ENCODE results near the gene ILKAP.

DNA sequence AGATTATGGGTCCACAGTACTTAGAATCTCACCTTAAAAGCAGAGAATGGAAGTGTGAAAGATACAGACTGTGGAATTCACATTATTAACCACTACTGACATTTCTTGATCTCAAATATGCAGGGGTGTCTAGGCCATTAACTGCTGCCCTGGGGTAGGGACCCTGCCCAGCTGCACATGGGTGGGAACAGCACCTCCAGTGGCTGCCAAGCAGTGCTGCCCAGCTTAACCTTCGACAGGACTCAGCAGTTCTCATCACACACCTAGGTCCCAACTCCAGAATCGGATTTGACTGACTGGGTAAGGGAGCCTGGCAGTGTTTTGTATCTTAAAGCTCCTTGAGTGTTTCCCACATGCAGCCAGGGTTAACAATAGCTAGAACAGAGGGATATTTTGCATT is 29.8 kb downstream of the ILKAP start:
- no peak for TF ChIP-seq TAF1 (IDR thresholded peaks at IDR 0.05; ENCODE audit: low read depth)
- TF ChIP-seq, protein P1, sequence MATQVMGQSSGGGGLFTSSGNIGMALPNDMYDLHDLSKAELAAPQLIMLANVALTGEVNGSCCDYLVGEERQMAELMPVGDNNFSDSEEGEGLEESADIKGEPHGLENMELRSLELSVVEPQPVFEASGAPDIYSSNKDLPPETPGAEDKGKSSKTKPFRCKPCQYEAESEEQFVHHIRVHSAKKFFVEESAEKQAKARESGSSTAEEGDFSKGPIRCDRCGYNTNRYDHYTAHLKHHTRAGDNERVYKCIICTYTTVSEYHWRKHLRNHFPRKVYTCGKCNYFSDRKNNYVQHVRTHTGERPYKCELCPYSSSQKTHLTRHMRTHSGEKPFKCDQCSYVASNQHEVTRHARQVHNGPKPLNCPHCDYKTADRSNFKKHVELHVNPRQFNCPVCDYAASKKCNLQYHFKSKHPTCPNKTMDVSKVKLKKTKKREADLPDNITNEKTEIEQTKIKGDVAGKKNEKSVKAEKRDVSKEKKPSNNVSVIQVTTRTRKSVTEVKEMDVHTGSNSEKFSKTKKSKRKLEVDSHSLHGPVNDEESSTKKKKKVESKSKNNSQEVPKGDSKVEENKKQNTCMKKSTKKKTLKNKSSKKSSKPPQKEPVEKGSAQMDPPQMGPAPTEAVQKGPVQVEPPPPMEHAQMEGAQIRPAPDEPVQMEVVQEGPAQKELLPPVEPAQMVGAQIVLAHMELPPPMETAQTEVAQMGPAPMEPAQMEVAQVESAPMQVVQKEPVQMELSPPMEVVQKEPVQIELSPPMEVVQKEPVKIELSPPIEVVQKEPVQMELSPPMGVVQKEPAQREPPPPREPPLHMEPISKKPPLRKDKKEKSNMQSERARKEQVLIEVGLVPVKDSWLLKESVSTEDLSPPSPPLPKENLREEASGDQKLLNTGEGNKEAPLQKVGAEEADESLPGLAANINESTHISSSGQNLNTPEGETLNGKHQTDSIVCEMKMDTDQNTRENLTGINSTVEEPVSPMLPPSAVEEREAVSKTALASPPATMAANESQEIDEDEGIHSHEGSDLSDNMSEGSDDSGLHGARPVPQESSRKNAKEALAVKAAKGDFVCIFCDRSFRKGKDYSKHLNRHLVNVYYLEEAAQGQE (IDR thresholded peaks at IDR 0.05; ENCODE audit: borderline replicate concordance), result no peak
